Trophoblast cell (in vitro differentiated cells and primary cell): ENCODE measurements around the gene BABAM2.
A peak's percentile ranks its signal among the peaks of the same experiment; 100 is the strongest.

ENCODE experiments used
- DNase-seq, 2 donors: peaks; one replicate each; pipeline ENCODE4 v3.0.0-alpha.2; 2016
- H2AFZ ChIP-seq: 2 replicates; pipeline ENCODE4 v1.6.1; 2013; ENCODE audit warnings: low read length, moderate library complexity, mild to moderate bottlenecking; ENCODE audit not compliant: insufficient read depth, poor library complexity
- H2AK5ac ChIP-seq: 2 replicates; pipeline ENCODE4 v1.6.1; 2013; ENCODE audit warnings: mild to moderate bottlenecking, low read length
- H2BK120ac ChIP-seq: 2 replicates; pipeline ENCODE4 v1.6.1; 2013; ENCODE audit warnings: low read length, mild to moderate bottlenecking, moderate library complexity; ENCODE audit not compliant: insufficient read depth, poor library complexity
- H2BK12ac ChIP-seq: 2 replicates; pipeline ENCODE4 v1.6.1; 2013; ENCODE audit warnings: mild to moderate bottlenecking, low read length, moderate library complexity
- H2BK5ac ChIP-seq: 2 replicates; pipeline ENCODE4 v1.6.1; 2013; ENCODE audit warnings: low read length, low read depth, moderate library complexity, mild to moderate bottlenecking; ENCODE audit not compliant: poor library complexity
- H3K14ac ChIP-seq: 2 replicates; pipeline ENCODE4 v1.6.1; 2013; ENCODE audit warnings: mild to moderate bottlenecking, low read length
- H3K18ac ChIP-seq: 2 replicates; pipeline ENCODE4 v1.6.1; 2013; ENCODE audit warnings: mild to moderate bottlenecking, low read length
- H3K23ac ChIP-seq: 2 replicates; pipeline ENCODE4 v1.6.1; 2013; ENCODE audit warnings: low read length
- H3K27ac ChIP-seq: 2 replicates; pipeline ENCODE4 v1.5.1; 2013; ENCODE audit warnings: low read depth, mild to moderate bottlenecking, inconsistent platforms, low read length, moderate library complexity
- H3K27me3 ChIP-seq: 2 replicates; pipeline ENCODE4 v1.6.1; 2013; ENCODE audit warnings: inconsistent platforms, mild to moderate bottlenecking, low read length, moderate library complexity; ENCODE audit not compliant: insufficient read depth
- H3K36me3 ChIP-seq, 2 experiments: 1 replicate in 1 of 2; 2 replicates in 1 of 2; pipeline ENCODE4 v1.6.1; 2013; ENCODE audit warnings: low read length in 2 of 2, mild to moderate bottlenecking in 2 of 2, moderate library complexity in 1 of 2; ENCODE audit not compliant: insufficient read depth in 2 of 2, control insufficient read depth in 1 of 2
- H3K4ac ChIP-seq: 2 replicates; pipeline ENCODE4 v1.6.1; 2013; ENCODE audit warnings: low read depth, mild to moderate bottlenecking, low read length, moderate library complexity
- H3K4me1 ChIP-seq, 2 experiments: 1 replicate in 1 of 2; 2 replicates in 1 of 2; pipeline ENCODE4 v1.6.1; 2013; ENCODE audit warnings: low read length in 2 of 2, mild to moderate bottlenecking in 2 of 2, moderate library complexity in 1 of 2; ENCODE audit not compliant: insufficient read depth in 2 of 2, control insufficient read depth in 1 of 2
- H3K4me2 ChIP-seq: 2 replicates; pipeline ENCODE4 v1.6.1; 2013; ENCODE audit warnings: inconsistent platforms, mild to moderate bottlenecking, low read length, moderate library complexity
- H3K4me3 ChIP-seq: 2 replicates; pipeline ENCODE4 v1.5.1; 2013; ENCODE audit warnings: mild to moderate bottlenecking, low read depth, low read length, inconsistent platforms
- H3K79me1 ChIP-seq: one replicate; pipeline ENCODE4 v1.6.1; 2013; ENCODE audit warnings: low read length
- H3K79me2 ChIP-seq: 2 replicates; pipeline ENCODE4 v1.6.1; 2013; ENCODE audit warnings: low read length, mild to moderate bottlenecking; ENCODE audit not compliant: control insufficient read depth, insufficient read depth, poor library complexity
- H3K9ac ChIP-seq: 2 replicates; pipeline ENCODE4 v1.6.1; 2013; ENCODE audit warnings: mild to moderate bottlenecking, low read length
- H3K9me3 ChIP-seq: 2 replicates; pipeline ENCODE4 v1.6.1; 2013; ENCODE audit warnings: low read depth, mild to moderate bottlenecking, control low read depth, inconsistent platforms, low read length; ENCODE audit not compliant: insufficient read depth
- H4K12ac ChIP-seq: 2 replicates; pipeline ENCODE4 v1.6.1; 2013; ENCODE audit warnings: low read depth, mild to moderate bottlenecking, low read length, moderate library complexity
- H4K8ac ChIP-seq: 2 replicates; pipeline ENCODE4 v1.6.1; 2013; ENCODE audit warnings: low read depth, mild to moderate bottlenecking, low read length, moderate library complexity
- H4K91ac ChIP-seq: one replicate; pipeline ENCODE4 v1.6.1; 2013; ENCODE audit warnings: low read depth, mild to moderate bottlenecking, low read length, moderate library complexity
- WGBS: extraction: QIAGEN DNeasy Blood & Tissue Kit; methylation state at CpG from one replicate; pipeline ENCODE4 v1.1.7; 2013; ENCODE audit warnings: missing lambda C conversion rate; ENCODE audit not compliant: insufficient read length, insufficient coverage; ENCODE audit errors: extremely low coverage; 5-methylcytosine and 5-hydroxymethylcytosine counted together

Gene BABAM2

DNA sequence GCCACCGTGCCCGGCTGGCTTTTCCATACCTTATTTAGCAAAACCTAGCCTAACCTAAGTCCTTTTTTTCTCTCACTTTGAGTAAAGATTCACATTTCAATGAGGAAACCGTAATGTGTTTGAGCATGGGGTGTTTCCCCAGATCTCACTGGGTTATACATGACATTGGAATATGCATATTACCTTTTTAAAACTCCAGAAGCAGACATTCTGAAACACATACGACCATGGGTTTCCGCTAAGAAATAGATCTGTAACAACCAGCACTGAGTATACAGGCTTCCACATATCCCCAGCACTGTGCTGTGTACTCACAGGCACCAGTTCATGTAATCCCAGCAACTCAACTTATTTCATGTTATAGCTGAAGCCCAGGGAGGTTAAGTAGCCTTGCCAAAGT is 461.1 kb downstream of the BABAM2 start:
- no peak overlapping the region for H3K18ac ChIP-seq
- H3K79me1 ChIP-seq, result peaks cover 16% of the 10 kb centered on the region
- no peak overlapping the region for H2AK5ac ChIP-seq
- H3K36me3 ChIP-seq, result no peaks in the 10 kb centered on the region
- peak overlapping the region; percentile 53 for H4K91ac ChIP-seq
- no peak overlapping the region for H3K4ac ChIP-seq
- peak overlapping the region; percentile 50 for H2BK12ac ChIP-seq
- peak overlapping the region; percentile 28 for H2BK5ac ChIP-seq
- H2BK120ac ChIP-seq, result peak overlapping the region; percentile 59
- peak overlapping the region; percentile 33 for H4K8ac ChIP-seq
- DNase-seq, result no peak
- H3K4me1 ChIP-seq, result peaks cover 28 to 30% of the 10 kb centered on the region in 2 experiments
- no peak overlapping the region for H3K4me3 ChIP-seq
- H3K23ac ChIP-seq, result no peak overlapping the region
- no peak overlapping the region for H3K9ac ChIP-seq
- no peak overlapping the region for H2AFZ ChIP-seq
- WGBS, result no CpG with 5 or more reads among the region's 5 CpGs
- H3K27ac ChIP-seq, result peak overlapping the region; percentile 72
- H3K79me2 ChIP-seq, result peaks cover 2% of the 10 kb centered on the region
- no peaks in the 10 kb centered on the region for H3K27me3 ChIP-seq
- no peaks in the 10 kb centered on the region for H3K9me3 ChIP-seq
- no peak overlapping the region for H4K12ac ChIP-seq
- H3K4me2 ChIP-seq, result no peak overlapping the region
- no peak overlapping the region for H3K14ac ChIP-seq

DNA sequence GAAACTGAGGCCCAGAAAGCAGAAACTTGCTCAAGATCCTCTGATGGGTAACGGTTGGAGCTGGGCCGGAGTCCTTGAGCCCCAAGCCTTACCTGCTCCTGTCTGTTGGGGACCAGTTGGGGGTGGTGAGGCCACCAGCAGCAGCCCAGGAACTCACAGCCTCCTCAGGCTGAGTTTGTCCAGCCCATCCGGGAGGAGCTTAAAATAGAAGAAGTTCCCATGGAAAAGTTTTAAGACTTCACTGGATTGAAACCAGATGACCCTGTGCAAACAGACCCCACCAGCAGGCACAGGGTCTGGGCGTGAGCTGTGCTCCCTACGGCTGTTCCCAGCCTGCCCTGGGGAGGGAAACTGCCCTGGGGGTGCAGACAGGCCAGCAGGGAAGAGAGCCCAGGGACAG is 461.6 kb downstream of the BABAM2 start:
- no peaks in the 10 kb centered on the region for H3K9me3 ChIP-seq
- H3K23ac ChIP-seq, result no peak overlapping the region
- H3K27ac ChIP-seq, result peak overlapping the region; percentile 72
- H2BK5ac ChIP-seq, result peak overlapping the region; percentile 28
- H3K36me3 ChIP-seq, result no peaks in the 10 kb centered on the region
- no peak overlapping the region for H2AFZ ChIP-seq
- H3K4me3 ChIP-seq, result no peak overlapping the region
- peak overlapping the region; percentile 82 for H2BK12ac ChIP-seq
- peak overlapping the region; percentile 54 for H3K14ac ChIP-seq
- DNase-seq, result no peak
- H2AK5ac ChIP-seq, result no peak overlapping the region
- H4K12ac ChIP-seq, result no peak overlapping the region
- peak overlapping the region; percentile 59 for H2BK120ac ChIP-seq
- H3K79me2 ChIP-seq, result peaks cover 2% of the 10 kb centered on the region
- no peak overlapping the region for H3K4ac ChIP-seq
- H3K79me1 ChIP-seq, result peaks cover 14% of the 10 kb centered on the region
- peak overlapping the region; percentile 88 for H4K91ac ChIP-seq
- no peaks in the 10 kb centered on the region for H3K27me3 ChIP-seq
- WGBS, result no CpG with 5 or more reads among the region's 5 CpGs
- H3K4me2 ChIP-seq, result peak overlapping the region; percentile 2
- peaks cover 23 to 28% of the 10 kb centered on the region in 2 experiments for H3K4me1 ChIP-seq
- H3K18ac ChIP-seq, result peak overlapping the region; percentile 52
- no peak overlapping the region for H3K9ac ChIP-seq
- H4K8ac ChIP-seq, result peak overlapping the region; percentile 63

- peak overlapping the region; percentile 50 for H2AK5ac ChIP-seq
- H2BK120ac ChIP-seq, result peak overlapping the region; percentile 47
- H3K18ac ChIP-seq, result peak overlapping the region; percentile 52
- H4K91ac ChIP-seq, result peak overlapping the region; percentile 88
- peak overlapping the region; percentile 32 for H3K4ac ChIP-seq
- peak overlapping the region; percentile 63 for H4K8ac ChIP-seq
- H3K27me3 ChIP-seq, result no peaks in the 10 kb centered on the region
- H3K27ac ChIP-seq, result peak overlapping the region; percentile 44
- H3K23ac ChIP-seq, result no peak overlapping the region
- peak overlapping the region; percentile 60 for H3K14ac ChIP-seq
- no peak overlapping the region for H4K12ac ChIP-seq
- H3K4me2 ChIP-seq, result no peak overlapping the region
- peaks cover 23 to 27% of the 10 kb centered on the region in 2 experiments for H3K4me1 ChIP-seq
- peak overlapping the region; percentile 52 for H2BK5ac ChIP-seq
- no peak overlapping the region for H3K9ac ChIP-seq
- no peak for DNase-seq
- WGBS, result no CpG with 5 or more reads among the region's 16 CpGs
- peak overlapping the region; percentile 20 for H2AFZ ChIP-seq
- H3K79me1 ChIP-seq, result peaks cover 14% of the 10 kb centered on the region
- H3K36me3 ChIP-seq, result no peaks in the 10 kb centered on the region
- H2BK12ac ChIP-seq, result peak overlapping the region; percentile 82
- peaks cover 2% of the 10 kb centered on the region for H3K79me2 ChIP-seq
- H3K4me3 ChIP-seq, result no peak overlapping the region
- no peaks in the 10 kb centered on the region for H3K9me3 ChIP-seq
These were observed 462.2 kb downstream of the BABAM2 start for GRCh38 chr2:28352610-28353195.

DNA sequence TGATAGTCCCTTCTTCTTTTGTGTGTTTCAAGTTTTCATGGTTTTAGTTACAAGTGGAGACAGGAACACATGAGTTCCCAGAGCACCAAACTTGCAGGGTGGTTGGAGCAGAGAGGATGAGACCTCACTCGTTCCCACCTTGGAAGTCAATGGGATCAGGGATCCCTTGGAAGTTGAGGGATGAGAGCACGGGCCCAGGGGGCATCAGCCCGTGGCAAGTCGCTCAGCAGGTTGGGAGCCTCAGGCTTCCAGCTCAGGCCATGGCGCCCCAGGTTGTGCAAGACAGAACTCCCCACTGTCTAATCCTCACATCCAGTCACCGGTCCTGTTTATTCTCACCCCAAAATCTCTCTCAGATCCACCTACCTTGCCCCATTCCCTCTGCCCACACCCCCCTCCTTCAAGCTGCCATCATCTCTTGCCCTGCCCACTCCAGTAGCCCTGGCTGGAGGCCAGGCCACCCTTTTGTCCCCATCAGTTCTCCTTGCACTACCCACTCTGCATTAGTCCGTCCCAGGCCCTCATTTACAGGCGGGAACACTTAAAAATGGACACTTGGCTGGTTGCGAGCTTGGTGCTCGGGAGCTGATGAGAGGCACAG is 464.5 kb downstream of the BABAM2 start:
- Histone ChIP-seq H3K9me3 (no peaks in the 10 kb centered on the region), H3K36me3 (no peaks in the 10 kb centered on the region), H3K14ac (peak overlapping the region; percentile 49), H2BK120ac (peak overlapping the region; percentile 35), H3K18ac (peak overlapping the region; percentile 30), H2BK12ac (peak overlapping the region; percentile 67), H3K4ac (no peak overlapping the region), H3K4me2 (no peak overlapping the region), H3K4me1 (peaks cover 23 to 27% of the 10 kb centered on the region in 2 experiments), H4K91ac (peak overlapping the region; percentile 11), H3K27ac (no peak overlapping the region), H3K9ac (no peak overlapping the region), H4K8ac (no peak overlapping the region), H3K79me2 (peaks cover 2% of the 10 kb centered on the region), H3K27me3 (no peaks in the 10 kb centered on the region), H2AFZ (peak overlapping the region; percentile 18), H3K79me1 (peaks cover 14% of the 10 kb centered on the region), H2BK5ac (no peak overlapping the region), H2AK5ac (peak overlapping the region; percentile 48), H4K12ac (no peak overlapping the region), H3K4me3 (no peak overlapping the region), H3K23ac (no peak overlapping the region)
- no peak for DNase-seq
- no CpG with 5 or more reads among the region's 10 CpGs for WGBS
